GM15510 (cell line): ENCODE data around the gene ACADM.

Experiments used
- POLR2A ChIP-seq: IDR thresholded peaks from 3 replicates; pipeline ENCODE4 v1.6.1; 2011; ENCODE audit warnings: borderline replicate concordance; ENCODE audit not compliant: insufficient read length; ENCODE audit errors: extremely low read depth

The ACADM gene

GRCh38 chr1:75725861-75726361 is 1.4 kb downstream of the ACADM start:
- no peak for TF ChIP-seq POLR2A

DNA sequence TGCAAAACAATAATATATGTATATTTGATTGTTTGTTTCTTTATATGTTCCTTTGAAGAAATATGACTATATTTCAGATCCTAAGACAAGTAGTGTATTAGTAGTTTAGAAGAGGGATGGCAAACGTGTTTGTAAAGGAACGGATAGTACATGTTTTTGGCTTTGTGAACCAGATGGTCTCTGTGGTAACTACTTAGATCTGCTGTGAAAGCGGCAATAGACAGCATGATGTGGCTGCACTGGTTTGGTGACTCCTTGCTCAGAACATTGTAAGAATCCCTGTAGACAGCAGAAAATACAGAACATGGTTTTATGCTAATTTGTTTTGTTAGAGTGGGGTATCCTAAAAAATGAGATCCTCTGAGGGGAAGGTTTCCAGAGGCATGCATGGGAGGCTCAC is 3.1 kb downstream of the ACADM start:
- no peak for TF ChIP-seq POLR2A

DNA sequence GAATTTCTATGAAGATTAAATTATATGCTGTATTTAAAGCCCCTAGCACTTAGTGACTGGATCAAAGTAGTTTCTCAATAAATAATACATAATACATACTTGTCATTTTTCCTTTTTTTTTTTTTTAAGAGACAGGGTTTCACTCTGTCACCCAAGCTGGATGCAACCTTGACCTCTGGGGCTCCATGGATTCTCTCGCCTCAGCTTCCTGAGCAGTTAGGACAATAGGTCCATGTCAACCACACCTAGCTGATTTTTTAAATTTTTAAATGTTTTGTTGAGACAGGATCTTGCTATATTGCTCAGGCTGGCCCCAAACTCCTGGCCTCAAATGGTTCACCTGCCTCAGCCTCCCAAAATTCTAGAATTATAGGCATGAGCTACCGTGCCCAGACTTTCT is 5.9 kb downstream of the ACADM start:
- no peak for TF ChIP-seq POLR2A

- no peak for TF ChIP-seq POLR2A
These were observed 7.4 kb downstream of the ACADM start for GRCh38 chr1:75731881-75732280.

GRCh38 chr1:75732703-75733102 is 8.2 kb downstream of the ACADM start:
- TF ChIP-seq POLR2A, result no peak

DNA sequence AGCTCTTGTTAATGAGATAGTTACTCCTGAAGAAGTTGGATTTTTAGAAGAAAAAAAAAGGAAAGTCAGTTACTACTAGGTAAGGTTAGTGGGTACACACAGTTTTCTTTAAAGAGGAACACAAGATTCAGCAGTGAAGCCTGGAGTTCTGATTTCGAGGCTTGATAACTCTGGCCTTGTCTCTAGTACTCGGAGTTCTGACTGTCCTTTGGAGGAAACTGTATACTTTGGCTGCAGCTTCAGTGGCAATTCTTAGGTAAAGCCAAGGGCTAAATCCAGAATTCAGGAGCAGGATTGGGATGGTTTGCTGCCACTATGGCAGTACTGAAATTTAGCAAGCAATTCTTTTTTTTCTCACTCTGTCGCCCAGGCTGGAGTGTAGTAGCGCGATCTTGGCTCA is 9.2 kb downstream of the ACADM start:
- no peak for TF ChIP-seq POLR2A

GRCh38 chr1:75736016-75736415 is 11.5 kb downstream of the ACADM start:
- no peak for TF ChIP-seq POLR2A

GRCh38 chr1:75742047-75742625 is 17.6 kb downstream of the ACADM start:
- no peak for TF ChIP-seq POLR2A

DNA sequence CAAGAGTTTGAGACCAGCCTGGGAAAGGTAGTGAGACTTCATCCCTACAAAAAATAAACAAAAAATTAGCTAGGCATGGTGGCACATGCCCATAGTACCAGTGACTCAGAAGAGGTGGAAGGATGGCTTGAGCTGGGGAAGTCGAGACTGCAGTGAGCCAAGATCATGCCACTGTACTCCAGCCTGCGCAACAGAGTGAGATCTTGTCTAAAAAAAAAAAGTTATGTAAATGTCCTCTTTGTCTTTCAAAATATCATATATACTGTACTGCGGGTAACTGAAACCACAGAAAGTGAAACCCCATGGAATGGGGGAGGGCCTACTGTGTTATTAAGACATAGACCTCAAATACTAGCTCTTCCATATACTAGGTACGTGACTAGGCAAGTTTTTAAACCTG is 20.8 kb downstream of the ACADM start:
- TF ChIP-seq POLR2A, result no peak

- no peak for TF ChIP-seq POLR2A
These were observed 39.6 kb downstream of the ACADM start for GRCh38 chr1:75764057-75764655.

DNA sequence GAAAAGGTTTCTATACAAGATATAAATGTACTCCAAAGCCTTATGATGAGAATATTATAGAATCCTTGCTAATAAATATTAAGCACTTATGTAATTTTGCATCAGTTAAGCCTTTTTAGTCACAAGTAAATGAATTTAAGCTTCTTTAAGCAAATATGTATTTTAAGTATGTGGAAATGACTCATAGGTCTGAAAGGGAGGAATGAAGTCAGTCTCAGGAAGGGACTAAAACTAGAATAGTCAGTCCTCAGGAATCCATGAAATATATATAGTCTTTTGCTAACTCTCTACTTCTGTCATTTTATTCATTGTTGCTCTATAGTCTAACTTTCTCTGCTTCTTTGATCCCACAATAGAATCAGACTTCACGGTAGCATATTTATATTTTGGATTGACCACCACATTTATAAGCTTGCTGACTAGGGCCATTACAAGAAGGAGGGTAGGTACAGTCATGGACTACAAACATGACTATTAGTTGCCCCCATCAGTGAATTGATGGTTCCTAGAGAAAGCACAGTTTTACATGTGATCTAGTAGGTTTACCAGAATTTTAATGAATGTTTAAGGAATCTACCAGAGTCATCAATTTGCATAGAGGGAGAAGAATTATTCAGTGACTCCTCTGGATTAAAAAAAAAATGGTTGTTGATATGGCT is 41.3 kb downstream of the ACADM start:
- TF ChIP-seq POLR2A, result no peak

DNA sequence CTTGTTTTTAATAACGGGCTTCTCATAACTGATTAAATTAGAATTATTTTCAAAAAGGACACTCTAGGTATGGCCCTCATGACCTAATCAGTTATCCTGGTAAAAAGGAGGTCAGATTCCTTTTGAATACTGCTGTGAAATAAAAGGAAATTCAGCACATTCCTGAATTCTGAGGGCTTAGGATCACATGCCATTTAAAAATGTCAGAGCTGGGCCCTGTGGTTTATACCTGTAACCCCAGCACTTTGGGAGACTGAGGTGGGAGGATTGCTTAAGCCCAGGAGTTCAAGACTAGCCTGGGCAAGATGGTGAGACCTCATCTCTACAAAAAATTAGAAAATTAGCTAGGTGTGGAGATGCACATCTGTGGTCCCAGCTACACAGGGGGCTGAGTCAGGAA is 43.5 kb downstream of the ACADM start:
- no peak for TF ChIP-seq POLR2A

- no peak for TF ChIP-seq POLR2A
These were observed 46.3 kb downstream of the ACADM start for GRCh38 chr1:75770761-75771160.

DNA sequence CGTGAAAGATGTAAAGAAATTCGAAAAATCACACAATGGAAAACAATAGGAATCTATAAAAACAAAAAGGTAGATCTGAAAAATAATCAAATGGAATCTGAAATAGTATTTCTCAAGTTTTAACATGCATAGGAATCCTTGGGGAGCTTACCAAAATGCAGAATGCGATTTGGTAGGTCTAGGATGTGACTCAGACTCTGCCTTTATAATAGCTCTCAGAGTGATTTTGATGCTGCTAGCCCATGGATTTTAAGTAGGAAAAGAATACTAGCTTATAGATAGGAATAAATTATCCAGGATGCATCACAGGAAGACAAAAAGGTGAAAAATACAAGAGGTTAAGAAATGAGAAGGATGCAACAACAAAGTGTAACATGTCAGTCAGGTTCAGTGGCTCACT is 47.5 kb downstream of the ACADM start:
- TF ChIP-seq POLR2A, result no peak

DNA sequence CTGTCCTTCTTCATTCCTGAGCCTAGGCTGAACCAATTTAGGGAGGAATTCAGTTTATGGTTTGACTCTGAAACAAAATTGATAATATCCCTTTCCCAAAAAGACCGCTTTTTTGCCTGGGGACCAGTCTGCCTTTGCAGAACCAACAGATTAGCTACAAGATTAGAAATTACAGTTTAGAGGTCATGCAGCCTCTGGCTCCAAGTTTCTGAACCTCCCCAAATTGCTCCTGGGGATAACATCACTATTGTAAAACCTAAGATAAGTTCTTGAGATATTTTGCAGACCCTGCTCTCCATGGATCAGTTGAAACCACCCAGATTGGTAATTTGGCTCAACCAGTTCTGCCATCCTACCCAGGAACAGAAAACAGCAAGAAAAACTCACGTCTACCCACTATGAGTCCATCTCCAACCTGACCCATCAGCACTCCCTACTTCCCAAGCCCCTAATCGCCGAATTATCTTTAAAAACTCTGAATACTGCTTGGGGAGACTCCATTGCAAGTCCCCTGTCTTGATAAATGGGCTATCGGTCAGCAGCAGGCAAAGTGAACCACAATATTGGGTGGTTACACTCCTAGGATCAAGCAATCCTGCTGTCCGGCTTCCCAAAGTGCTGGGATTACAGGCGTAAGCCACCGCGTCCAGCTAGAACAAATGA is 60.9 kb downstream of the ACADM start:
- TF ChIP-seq POLR2A, result peak; percentile 10
